ENCODE data around the gene ITGBL1. TPM values are rescaled to one million over a fixed set of nuclear protein-coding genes. Genes with fewer than 3 reads are reported as not detected.

ITGBL1 gene
- total RNA-seq, 3 donors from 2014 or later (not counting 1 experiment from before 2014, with no cell fraction given), result not detected

DNA sequence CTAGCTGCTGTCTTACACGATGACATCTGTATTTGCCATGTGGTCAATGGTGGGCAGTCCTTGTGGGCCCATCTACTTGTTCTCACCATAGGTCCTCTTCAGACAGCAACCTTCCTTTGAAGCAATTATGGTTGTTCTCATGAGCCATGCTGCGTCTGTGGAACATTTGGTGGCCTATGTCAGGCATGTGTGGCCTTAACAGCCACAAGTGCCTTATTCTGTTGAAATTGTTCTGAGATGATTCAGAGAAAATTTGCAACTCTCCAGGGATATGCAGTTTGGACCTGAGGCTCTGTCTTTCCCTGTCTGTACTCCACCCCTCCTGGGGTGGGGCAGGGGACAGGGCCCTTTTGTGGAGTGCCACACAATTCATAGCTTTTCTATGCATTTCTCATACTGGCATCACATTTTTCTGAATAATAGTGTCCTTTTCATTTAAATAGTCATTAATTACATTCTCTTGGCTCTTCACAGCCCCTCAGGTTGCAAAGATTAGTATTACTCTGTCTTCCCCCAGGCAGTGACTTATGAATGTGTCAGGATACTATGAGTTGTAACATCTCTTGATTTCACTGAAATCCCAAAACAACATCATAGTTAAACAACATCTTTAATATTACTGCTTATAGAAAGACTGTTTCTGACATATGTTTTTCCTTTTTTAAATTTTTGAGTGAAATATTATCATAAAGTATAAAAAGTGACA is 102.1 kb downstream of the ITGBL1 start:
- Histone ChIP-seq H3K4me3 (ENCODE audit: low read length) (no peak overlapping the region), H3K27me3 (ENCODE audit: control insufficient read depth, insufficient read depth, low read length) (no peaks in the 10 kb centered on the region), H3K4me1 (ENCODE audit: control insufficient read depth, insufficient read depth, low read length) (no peaks in the 10 kb centered on the region), H3K36me3 (ENCODE audit: control insufficient read depth, insufficient read depth, low read length) (no peaks in the 10 kb centered on the region), H3K27ac (ENCODE audit: low read length) (no peak overlapping the region), H3K9me3 (ENCODE audit: control insufficient read depth, insufficient read depth, low read length) (peaks cover 3% of the 10 kb centered on the region)
- Mint-ChIP-seq H3K27me3 (ENCODE audit: low read depth in 2 of 2) (peaks cover 0 to 6% of the 10 kb centered on the region in 2 donors), H3K4me1 (no peaks in the 10 kb centered on the region), H3K36me3 (no peaks in the 10 kb centered on the region), H3K27ac (no peak overlapping the region), H3K9me3 (peaks cover 0 to 3% of the 10 kb centered on the region in 2 donors), H3K4me3 (no peak overlapping the region)
- TF ChIP-seq, protein P1, sequence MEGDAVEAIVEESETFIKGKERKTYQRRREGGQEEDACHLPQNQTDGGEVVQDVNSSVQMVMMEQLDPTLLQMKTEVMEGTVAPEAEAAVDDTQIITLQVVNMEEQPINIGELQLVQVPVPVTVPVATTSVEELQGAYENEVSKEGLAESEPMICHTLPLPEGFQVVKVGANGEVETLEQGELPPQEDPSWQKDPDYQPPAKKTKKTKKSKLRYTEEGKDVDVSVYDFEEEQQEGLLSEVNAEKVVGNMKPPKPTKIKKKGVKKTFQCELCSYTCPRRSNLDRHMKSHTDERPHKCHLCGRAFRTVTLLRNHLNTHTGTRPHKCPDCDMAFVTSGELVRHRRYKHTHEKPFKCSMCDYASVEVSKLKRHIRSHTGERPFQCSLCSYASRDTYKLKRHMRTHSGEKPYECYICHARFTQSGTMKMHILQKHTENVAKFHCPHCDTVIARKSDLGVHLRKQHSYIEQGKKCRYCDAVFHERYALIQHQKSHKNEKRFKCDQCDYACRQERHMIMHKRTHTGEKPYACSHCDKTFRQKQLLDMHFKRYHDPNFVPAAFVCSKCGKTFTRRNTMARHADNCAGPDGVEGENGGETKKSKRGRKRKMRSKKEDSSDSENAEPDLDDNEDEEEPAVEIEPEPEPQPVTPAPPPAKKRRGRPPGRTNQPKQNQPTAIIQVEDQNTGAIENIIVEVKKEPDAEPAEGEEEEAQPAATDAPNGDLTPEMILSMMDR (IDR thresholded peaks at IDR 0.05), result no peak
- WGBS (ENCODE audit: insufficient coverage), result 95% methylated on average over 2 of the region's 2 CpGs
- intact Hi-C loops (cut with micrococcal nuclease), result no loop called here
- ATAC-seq (no peak), DNase-seq (no peak)

DNA sequence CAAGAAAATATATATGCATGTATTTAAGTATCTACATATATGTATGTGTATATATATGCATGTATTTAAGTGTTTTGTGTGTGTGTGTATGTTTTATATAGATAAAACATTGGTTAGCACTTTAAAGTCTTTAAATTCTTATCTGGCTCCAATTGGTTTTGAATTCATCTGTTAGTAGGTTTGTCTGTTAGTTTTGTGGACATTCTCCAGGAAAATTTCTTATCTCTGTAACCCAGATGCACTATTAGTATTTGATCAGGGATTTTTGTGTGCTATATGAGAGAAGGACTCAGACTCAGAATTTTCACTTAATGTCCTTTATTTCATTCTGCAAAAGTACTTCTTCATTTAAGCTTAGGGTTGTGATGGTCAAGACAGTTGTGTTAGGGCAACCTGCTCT is 103.1 kb downstream of the ITGBL1 start:
- Mint-ChIP-seq H3K4me3 (no peak overlapping the region), H3K36me3 (no peaks in the 10 kb centered on the region), H3K27ac (no peak overlapping the region), H3K9me3 (peaks cover 0 to 3% of the 10 kb centered on the region in 2 donors), H3K27me3 (ENCODE audit: low read depth in 2 of 2) (peaks cover 0 to 6% of the 10 kb centered on the region in 2 donors), H3K4me1 (no peaks in the 10 kb centered on the region)
- DNase-seq, result no peak
- Histone ChIP-seq H3K9me3 (ENCODE audit: control insufficient read depth, insufficient read depth, low read length) (peaks cover 3% of the 10 kb centered on the region), H3K4me3 (ENCODE audit: low read length) (no peak overlapping the region), H3K27ac (ENCODE audit: low read length) (no peak overlapping the region), H3K36me3 (ENCODE audit: control insufficient read depth, insufficient read depth, low read length) (no peaks in the 10 kb centered on the region), H3K27me3 (ENCODE audit: control insufficient read depth, insufficient read depth, low read length) (no peaks in the 10 kb centered on the region), H3K4me1 (ENCODE audit: control insufficient read depth, insufficient read depth, low read length) (no peaks in the 10 kb centered on the region)
- intact Hi-C loops (cut with micrococcal nuclease), result no loop called here
- no peak for ATAC-seq
- TF ChIP-seq, protein P1 (IDR thresholded peaks at IDR 0.05), result no peak

DNA sequence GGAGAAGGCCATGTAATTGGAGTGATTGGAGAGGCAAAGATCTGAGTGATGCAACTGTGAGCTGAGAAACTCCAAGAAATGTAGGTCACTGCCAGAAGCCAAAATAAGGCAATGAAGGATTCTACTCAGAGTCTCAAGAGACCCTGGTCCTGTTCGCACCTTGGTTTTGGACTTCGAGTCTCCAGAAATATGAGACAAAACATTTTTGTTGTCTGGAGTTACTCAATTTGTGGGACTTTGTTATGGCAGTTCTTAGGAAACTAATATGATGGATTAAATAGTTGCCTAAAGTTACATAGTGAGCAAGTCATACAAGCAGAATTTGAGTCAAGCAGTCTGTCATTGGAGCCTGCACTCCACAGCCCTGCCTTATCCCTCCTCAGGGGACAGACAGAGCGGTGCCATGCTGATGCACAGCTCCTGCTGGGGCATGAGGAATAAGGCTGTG is 104.2 kb downstream of the ITGBL1 start:
- peaks cover 3% of the 10 kb centered on the region for H3K9me3 ChIP-seq (ENCODE audit: control insufficient read depth, insufficient read depth, low read length)
- Mint-ChIP-seq H3K27me3 (ENCODE audit: low read depth in 2 of 2) (peaks cover 0 to 8% of the 10 kb centered on the region in 2 donors), H3K4me3 (no peak overlapping the region), H3K27ac (no peak overlapping the region), H3K9me3 (no peaks in the 10 kb centered on the region), H3K36me3 (no peaks in the 10 kb centered on the region), H3K4me1 (no peaks in the 10 kb centered on the region)
- intact Hi-C loops (cut with micrococcal nuclease), result no loop called here
- 93% methylated on average over 2 of the region's 3 CpGs for WGBS (ENCODE audit: insufficient coverage)
- no peak for DNase-seq
- H3K4me1 ChIP-seq (ENCODE audit: control insufficient read depth, insufficient read depth, low read length), result no peaks in the 10 kb centered on the region
- no peak for ATAC-seq
- no peak overlapping the region for H3K27ac ChIP-seq (ENCODE audit: low read length)
- no peak overlapping the region for H3K4me3 ChIP-seq (ENCODE audit: low read length)
- TF ChIP-seq, protein P1 (IDR thresholded peaks at IDR 0.05), result no peak
- H3K27me3 ChIP-seq (ENCODE audit: control insufficient read depth, insufficient read depth, low read length), result no peaks in the 10 kb centered on the region
- H3K36me3 ChIP-seq (ENCODE audit: control insufficient read depth, insufficient read depth, low read length), result no peaks in the 10 kb centered on the region

DNA sequence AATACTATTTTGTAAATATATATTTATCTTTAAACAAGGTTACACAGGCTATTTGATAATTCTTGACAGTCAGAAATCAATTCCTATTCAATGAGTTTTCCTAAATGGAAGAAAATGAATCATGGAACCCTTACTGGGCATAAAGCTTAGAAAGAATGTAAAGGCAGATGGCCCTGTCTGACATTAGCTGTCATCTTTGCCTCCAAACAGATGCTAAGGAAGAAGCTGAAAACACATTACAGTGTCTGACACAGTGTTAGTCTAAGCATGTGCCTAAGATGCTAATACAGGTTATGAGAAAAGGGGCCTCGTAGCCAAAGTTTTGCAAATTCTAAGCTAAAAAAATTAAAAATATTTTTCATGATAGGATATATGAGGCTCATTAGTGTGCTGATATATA is 112.8 kb downstream of the ITGBL1 start:
- Mint-ChIP-seq H3K9me3 (peaks cover 3% of the 10 kb centered on the region in 2 donors), H3K4me1 (no peaks in the 10 kb centered on the region), H3K4me3 (no peak overlapping the region), H3K27ac (no peak overlapping the region), H3K27me3 (ENCODE audit: low read depth in 2 of 2) (peaks cover 0 to 5% of the 10 kb centered on the region in 2 donors), H3K36me3 (no peaks in the 10 kb centered on the region)
- TF ChIP-seq, protein P1 (IDR thresholded peaks at IDR 0.05), result no peak
- DNase-seq (no peak), ATAC-seq (no peak)
- Histone ChIP-seq H3K9me3 (ENCODE audit: control insufficient read depth, insufficient read depth, low read length) (no peaks in the 10 kb centered on the region), H3K27ac (ENCODE audit: low read length) (no peak overlapping the region), H3K36me3 (ENCODE audit: control insufficient read depth, insufficient read depth, low read length) (no peaks in the 10 kb centered on the region), H3K4me3 (ENCODE audit: low read length) (no peak overlapping the region), H3K4me1 (ENCODE audit: control insufficient read depth, insufficient read depth, low read length) (no peaks in the 10 kb centered on the region), H3K27me3 (ENCODE audit: control insufficient read depth, insufficient read depth, low read length) (no peaks in the 10 kb centered on the region)
- WGBS (ENCODE audit: insufficient coverage), result no CpG with 5 or more reads among the region's 1 CpG
- intact Hi-C loops (cut with micrococcal nuclease), result no loop called here
